HG03097 (cell line): ENCODE results near the gene TAOK3.
A peak's percentile ranks its signal among the peaks of the same experiment; 100 is the strongest.
"Not testable (repeated sequence)": the region's sequence is repeated elsewhere in the genome, so short reads cannot be mapped to it uniquely, and the experiment has no call there.

Source experiments
- ATAC-seq: cut with Tn5 transposase; IDR thresholded peaks from one replicate; pipeline ENCODE4 v1.9.1; 2021; ENCODE audit not compliant: unreplicated experiment, low FRiP score

The TAOK3 gene

DNA sequence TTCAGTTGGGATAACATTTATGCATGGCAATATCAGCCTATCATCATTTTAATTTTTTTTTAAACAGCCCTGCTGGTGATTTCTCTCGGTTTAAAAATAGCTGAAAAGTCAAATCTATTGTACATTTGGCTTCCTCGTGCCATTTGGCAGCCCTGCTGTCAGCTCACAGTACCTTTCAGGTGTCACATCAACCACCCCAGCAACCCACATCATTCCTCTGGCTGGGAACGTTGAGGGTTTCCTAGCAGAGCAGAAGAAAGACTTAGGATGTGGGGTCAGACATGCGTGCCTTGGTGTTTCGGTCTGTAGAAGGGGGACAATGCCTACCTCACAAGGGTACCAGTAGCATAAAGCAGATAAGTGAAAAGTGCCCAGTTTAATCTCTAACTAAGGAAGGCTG is 221.0 kb downstream of the TAOK3 start:
- ATAC-seq, result no peak

DNA sequence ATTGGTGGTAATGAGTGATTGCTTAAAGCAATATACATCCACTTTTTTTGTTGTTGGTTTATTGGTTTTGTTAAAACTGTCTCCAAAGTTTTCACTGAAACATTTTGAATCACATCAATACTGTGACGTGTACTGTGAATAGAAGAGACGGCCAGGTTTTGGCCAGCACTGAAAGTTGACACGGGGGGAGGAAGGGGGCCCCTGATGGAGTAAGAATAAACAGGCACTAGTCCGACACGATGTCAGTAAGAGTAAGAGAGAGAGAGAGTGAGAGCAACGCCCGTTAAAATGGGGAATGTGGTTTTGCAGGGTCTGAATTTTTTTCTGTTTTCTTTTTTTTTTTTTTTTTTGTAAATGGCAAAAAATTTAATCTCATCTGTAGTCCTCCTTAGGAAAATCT is 222.1 kb downstream of the TAOK3 start:
- ATAC-seq, result no peak

DNA sequence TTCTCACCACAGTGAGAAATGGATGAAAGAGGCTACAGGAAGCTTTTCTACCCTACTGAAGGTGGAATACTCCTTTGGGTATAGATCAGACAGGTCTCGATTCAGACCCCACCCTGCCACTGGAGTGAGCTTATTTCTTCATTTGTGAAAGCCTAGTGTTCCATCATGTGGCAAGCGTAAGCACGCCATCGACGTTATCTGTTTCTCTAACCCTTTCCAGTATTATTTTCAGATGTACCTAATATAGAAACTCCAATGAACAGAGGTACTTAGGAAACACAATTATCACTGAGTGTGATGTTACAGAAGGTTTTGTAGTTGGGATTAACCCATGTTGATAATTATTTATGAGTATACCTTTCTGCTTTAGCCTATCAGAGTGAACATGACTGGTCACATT is 224.4 kb downstream of the TAOK3 start:
- ATAC-seq, result no peak

DNA sequence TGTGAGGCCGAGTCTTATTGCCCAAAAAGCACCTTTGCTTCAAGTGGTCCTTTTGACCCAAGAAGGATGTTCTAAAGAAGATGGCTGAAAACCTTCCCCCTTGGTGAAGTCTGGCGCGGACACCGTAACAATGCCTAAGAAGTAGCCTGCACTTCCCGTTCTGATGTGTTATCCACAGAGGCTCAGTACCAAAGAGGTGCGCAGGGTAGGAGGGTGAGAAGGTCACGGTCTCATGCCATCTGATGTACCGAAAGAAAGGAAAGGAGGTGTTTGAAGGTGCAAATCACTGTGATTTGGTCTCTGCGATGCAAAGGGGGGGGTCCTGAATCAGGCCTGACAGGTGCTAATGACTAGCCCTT is 226.9 kb downstream of the TAOK3 start:
- ATAC-seq, result no peak

DNA sequence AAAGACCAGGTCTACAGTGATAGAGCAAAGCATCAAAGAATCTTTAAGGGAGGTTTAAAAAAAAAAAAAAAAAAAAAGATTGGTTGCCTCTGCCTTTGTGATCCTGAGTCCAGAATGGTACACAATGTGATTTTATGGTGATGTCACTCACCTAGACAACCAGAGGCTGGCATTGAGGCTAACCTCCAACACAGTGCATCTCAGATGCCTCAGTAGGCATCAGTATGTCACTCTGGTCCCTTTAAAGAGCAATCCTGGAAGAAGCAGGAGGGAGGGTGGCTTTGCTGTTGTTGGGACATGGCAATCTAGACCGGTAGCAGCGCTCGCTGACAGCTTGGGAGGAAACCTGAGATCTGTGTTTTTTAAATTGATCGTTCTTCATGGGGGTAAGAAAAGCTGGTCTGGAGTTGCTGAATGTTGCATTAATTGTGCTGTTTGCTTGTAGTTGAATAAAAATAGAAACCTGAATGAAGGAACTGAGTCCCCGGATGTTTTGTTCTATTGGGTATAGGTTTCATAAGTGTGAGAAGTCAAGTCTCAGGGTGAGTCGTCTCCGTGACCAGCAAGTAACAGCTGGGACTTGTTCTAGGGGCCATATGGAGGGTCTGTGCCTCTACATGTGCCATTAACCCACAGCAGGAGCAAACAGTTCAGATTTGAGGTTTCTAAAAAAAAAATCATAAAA is 227.5 kb downstream of the TAOK3 start:
- ATAC-seq, result no peak

DNA sequence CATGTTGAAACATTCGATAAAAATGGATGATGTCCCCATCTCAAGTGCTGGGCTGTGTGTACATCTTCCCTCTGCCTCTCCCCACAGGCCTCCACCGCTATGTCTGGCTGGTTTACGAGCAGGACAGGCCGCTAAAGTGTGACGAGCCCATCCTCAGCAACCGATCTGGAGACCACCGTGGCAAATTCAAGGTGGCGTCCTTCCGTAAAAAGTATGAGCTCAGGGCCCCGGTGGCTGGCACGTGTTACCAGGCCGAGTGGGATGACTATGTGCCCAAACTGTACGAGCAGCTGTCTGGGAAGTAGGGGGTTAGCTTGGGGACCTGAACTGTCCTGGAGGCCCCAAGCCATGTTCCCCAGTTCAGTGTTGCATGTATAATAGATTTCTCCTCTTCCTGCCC is 228.2 kb downstream of the TAOK3 start:
- no peak for ATAC-seq

DNA sequence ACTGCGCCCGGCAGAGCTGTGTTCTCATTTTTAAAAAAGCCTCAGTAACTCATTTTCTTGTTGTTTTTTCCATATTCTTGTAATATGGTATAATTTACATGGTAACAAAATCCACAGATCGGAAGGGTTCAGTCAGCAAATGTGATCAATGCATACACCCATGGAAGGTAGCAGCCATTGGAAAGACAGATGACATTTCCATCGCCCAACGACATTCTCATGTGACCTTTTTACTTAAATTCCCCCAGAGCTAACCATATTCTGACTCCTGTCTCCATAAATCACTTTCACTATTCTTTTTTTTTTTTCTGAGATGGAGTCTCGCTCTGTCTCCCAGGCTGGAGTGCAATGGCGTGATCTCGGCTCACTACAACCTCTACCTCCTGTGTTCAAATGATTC is 231.9 kb downstream of the TAOK3 start:
- ATAC-seq, result no peak

DNA sequence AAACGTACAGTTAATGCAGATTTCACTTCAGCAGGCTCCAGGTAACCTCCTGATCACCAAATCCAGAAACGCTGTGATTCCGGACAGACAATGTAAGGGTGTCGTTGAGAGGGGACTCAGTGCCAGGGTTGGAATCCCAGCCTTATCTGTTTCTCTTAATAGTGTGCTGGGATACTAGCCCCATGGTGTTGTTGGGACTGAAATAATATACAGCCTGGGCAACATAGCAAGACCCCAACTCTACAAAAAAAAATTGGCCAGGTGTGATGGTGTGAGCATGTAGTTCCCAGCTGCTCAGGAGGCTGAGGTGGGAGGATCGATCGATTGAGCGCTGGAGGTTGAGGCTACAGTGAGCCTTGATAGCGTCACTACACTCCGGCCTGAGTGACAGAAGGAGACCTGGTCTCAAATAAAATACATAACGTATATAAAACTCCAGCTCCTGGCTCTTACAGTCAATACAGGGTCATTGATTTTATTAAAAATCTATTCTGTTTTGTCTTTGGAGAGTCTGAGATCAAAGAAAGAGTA is 235.5 kb downstream of the TAOK3 start:
- ATAC-seq, result no peak

DNA sequence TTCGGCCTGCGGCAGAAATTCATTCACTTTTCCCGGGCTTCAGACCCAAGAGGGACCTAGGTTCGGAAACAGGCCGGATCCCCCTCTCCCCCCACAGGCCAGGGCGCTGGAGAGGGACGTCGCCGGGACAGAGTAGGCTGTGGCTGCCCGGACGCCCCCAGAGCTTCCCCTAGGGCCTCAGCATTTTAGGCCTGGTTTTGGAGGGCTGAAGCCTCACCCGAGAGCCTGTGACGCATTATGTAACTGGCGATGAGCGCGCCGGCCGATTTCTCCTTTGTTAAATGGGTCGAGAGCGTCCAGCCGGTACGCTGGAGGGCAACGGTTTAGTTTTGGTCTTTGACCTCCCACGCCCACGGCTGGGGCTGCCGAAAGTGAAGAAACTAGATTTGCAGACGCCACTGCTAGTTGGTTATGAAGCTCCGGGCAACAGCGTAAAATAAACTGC is 236.1 kb downstream of the TAOK3 start:
- ATAC-seq, result no peak

DNA sequence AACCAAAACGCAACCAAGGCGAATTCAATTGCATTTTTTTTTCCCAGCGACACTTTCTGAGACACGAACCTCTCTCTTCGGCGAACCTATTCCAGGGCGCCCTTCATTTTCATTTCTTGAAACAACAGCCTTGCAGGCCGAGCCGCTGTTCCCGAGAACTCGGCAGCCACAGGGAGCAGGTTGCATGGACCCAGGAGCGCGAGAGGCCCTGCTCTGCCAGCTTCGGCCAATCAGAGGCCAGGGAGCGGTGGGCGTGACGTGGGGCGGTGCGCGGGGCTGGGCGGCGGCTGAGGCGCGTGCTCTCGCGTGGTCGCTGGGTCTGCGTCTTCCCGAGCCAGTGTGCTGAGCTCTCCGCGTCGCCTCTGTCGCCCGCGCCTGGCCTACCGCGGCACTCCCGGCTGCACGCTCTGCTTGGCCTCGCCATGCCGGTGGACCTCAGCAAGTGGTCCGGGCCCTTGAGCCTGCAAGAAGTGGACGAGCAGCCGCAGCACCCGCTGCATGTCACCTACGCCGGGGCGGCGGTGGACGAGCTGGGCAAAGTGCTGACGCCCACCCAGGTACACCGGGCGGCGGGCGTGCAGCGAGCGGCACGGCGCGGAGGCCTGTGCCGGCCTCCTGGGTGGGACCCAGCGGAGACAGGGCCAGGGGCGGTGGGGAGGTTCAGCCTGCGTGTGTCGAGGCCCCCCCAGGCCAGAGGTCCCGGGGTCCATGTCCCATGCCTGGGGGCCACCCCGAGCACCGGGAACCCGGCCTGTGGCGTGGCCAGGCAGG is 236.7 kb downstream of the TAOK3 start, which contains the start of gene PEBP1:
Gene PEBP1, plus strand, starts transcription at position 337 of the 771 bp plus-strand sequence. Its CDS starts 86 bp downstream, at position 423.
- peak; percentile 93 for ATAC-seq

DNA sequence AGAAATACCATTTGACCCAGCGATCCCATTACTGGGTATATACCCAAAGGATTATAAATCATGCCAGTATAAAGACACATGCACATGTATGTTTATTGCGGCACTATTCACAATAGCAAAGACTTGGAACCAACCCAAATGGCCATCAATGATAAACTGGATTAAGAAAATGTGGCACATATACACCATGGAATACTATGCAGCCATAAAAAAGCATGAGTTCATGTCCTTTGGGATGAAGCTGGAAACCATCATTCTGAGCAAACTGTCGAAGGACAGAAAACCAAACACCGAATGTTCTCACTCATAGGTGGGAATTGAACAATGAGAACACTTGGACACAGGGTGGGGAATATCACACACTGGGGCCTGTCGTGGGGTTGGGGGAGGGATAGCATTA is 243.3 kb downstream of the TAOK3 start:
- ATAC-seq, result not testable (repeated sequence)

DNA sequence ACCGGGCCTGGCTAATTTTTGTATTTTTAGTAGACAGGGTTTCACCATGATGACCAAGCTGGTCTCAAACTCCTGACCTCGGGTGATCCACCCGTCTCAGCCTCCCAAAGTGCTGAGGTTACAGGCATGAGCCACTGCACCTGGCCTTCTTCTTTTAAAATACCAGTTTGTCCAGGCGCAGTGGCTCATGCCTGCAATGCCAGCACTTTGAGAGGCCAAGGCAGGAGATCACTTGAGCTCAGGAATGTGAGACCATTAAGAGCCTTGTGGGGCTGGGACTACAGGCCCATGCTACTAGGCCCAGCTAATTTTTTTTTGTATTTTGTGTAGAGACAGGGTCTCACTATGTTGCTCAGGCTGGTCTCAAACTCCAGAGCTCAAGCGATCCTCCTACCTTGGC is 244.8 kb downstream of the TAOK3 start:
- ATAC-seq, result no peak

DNA sequence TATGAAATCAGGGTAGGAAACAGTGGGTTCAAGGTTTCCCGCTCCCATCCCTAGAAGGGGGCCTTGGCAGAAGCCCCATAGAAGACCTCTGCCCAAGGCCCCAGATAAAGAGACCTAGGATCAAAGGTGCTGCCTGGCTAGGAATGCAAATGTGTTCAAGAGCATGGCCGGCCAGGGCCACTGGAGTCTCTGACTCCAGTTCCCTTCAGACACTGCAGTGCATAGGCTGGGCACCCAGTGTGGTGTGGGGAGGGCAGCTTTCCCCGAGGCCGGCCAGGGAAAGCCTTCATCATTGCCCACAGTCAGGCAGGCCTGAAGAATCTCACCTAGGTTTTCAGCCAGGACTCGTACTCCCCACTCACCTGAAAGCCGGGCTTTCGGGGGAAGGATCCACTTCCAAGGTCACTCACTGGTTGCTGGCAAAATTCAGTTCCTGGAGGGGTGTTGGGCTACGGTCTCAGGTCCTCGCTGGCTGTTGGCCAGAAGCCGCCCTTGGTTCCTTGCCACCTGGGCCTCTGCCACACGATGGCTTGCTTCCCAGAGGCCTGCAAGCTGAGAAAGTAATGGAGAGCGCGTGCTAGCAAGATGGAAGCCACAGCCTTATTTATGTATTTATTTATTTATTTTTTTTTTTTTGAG is 246.5 kb downstream of the TAOK3 start:
- ATAC-seq, result no peak

DNA sequence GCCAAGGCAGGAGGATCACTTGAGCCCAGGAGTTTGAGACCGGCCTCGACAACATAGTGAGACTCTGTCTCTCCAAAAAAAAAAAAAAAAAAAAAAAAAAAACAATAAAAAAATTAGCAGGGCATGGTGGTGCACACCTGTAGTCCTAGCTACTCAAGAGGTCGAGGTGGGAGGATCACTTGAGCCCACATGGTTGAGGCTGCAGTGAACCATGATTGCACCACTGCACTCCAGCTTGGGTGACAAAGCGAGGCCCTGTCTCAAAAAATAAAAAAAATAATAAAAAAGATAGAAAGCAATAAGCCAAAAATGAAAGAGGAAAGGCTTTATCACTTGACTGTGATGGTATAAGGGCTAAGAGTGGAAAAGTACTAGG is 247.0 kb downstream of the TAOK3 start:
- no peak for ATAC-seq

DNA sequence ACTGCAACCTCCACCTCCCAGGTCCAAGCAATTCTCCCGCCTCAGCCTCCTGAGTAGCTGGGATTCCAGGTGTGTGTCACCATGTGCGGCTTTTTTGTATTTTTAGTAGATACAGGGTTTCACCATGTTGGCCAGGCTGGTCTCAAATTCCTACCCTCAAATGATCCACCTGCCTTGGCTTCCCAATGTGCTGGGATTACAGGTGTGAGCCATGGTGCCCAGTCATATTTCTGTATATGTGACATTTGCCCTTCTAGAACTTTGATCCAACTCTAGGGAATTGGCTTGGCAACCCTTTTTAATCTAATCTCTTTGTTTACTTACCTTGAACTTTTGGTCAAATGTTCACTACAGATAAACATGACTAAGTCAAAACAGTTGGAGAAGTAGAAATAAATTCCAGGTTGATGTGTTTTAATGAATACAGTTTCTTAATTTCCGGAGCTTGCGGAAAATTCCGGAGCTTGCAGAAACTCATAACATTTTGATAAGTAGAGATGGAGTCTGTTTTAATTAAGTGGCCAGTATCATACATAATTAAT is 248.3 kb downstream of the TAOK3 start:
- ATAC-seq, result no peak

DNA sequence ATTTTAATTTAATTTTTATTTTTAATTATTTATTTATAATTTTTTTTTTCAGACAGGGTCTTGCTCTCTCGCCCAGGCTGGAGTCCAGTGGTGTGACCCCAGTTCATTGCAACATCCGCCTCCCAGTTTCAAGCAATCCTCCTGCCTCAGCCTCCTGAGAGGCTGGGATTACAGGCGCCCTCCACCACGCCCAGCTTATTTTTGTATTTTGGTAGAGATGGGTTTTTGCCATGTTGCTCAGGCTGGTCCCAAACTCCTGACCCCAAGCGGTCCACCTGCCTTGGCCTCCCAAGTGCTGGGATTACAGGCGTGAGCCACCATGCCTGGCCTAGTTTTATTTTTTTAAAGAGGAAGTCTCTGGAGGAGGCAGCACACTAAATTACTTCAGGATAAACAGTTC is 250.4 kb downstream of the TAOK3 start:
- no peak for ATAC-seq

DNA sequence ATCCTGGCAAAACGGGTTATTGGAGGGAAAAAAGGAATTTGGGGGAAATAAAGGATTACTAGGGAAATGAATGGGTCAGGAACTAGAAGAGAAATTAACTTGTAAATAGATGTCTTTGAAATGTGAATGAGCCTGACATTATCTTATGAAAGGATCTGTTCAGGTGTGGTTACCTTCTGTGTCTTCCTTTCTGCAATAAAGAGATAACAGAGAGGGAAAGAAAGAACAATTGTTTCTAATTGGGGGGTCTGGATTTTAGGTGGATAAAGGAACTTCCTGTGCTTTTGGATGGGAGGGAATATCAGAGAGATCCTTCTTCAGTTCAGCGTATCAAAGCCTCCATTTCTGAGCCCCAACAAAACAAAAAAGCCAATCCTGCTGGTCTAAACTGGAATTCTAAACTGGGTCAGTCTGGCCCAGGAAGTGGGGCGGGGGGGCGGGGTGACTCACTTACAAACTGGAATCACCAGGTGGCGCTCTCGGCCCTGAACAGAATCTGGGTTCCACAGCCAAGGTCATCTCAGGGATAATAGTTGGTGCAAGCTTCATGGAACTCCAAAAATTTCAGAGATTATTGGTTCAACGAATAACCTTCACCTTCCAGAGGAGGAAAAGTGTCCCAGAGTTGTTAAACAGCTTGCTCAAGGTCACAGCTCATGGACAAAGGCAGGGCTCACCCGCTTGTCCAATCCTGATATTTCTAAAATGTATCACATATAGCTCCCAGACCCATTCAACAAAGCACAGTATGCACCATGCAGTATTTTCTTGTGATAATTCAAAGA is 251.9 kb downstream of the TAOK3 start:
- no peak for ATAC-seq

DNA sequence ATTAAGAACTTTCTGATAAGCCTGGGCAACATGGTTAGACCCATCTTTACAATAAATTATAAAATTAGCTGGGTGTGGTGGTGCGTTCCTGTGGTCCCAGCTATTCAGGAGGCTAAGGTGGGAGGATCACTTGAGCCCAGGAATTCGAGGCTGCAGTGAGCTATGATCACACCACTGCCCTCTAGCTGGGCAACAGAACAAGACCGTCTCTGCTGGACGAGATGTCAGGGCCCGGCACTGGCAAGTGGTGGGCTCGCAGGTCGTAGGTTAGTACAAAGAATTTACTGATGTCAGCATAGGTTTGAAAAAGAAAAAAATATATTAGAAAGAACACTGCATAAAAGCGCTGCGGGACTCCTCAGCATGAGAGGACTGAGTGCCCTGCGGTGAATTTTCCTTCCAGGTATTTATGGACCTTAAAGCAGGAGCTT is 253.2 kb downstream of the TAOK3 start:
- ATAC-seq, result no peak

DNA sequence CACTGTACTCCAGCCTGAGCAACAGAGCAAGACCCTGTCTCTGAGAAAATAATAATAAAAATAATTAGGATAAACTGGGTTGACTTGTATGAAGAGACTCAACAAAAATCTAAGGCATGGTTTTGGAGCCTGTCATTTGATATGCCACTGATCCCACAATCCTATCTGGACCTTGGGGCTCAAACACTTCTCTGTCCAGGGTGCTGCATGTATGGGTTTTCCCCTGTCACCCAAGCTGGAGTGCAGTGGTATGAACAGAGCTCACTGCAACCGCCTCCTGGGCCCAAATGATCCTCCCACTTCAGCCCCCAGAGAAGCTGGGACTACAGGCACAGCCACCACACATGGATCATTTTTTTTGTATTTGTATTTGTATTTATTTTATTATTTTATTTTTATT is 263.6 kb downstream of the TAOK3 start:
- no peak for ATAC-seq

DNA sequence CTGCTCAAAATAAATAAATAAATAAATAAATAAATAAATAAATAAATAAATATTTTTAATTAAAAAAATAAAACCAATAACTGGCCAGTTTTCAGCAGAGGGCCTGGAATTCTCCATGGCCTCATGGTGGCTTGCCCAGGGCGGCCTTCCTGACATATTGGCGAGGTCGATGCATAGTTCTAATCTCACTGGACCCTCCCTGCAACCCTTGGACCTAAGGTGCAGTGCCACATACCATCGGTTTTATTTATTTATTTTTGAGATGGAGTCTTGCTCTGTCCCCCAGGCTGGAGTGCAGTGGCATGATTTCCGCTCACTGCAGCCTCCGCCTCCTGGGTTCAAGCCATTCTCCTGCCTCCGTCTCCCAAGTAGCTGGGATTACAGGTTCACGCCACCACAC is 265.0 kb downstream of the TAOK3 start:
- ATAC-seq, result no peak
